Gastroesophageal sphincter (tissue), 4 donors: Measurements from ENCODE around the gene N4BP2L1. TPM values are rescaled to one million over a fixed set of nuclear protein-coding genes. Genes with fewer than 3 reads are reported as not detected.

Source experiments
- ATAC-seq: fragments of 150-250 bp; one replicate; pipeline ENCODE4 v1.9.1; 2016; ENCODE audit warnings: mild to moderate bottlenecking, moderate library complexity
- H3K27ac ChIP-seq, 4 donors: fragments of 200-600 bp; sonication (generic) in 3 of 4; 1 replicate in 3 of 4; 2 replicates in 1 of 4; pipeline ENCODE4 v1.5.1; 2016 to 2019
- H3K27me3 ChIP-seq: fragments of 200-600 bp; sonication (generic); one replicate; pipeline ENCODE4 v1.5.1; 2019
- H3K36me3 ChIP-seq, 2 donors: fragments of 200-600 bp; sonication (generic); one replicate each; pipeline ENCODE4 v1.5.1; 2019; ENCODE audit warnings: control low read depth in 1 of 2
- H3K4me1 ChIP-seq, 3 donors: fragments of 200-600 bp; sonication (generic); 1 replicate in 2 of 3; 2 replicates in 1 of 3; pipeline ENCODE4 v1.5.1; 2016 to 2019; ENCODE audit warnings: control low read depth in 2 of 3
- H3K4me3 ChIP-seq, 2 donors: fragments of 200-600 bp; sonication (generic); one replicate each; pipeline ENCODE4 v1.5.1; 2019; ENCODE audit warnings: mild to moderate bottlenecking in 1 of 2, moderate library complexity in 1 of 2
- H3K9me3 ChIP-seq, 3 donors: fragments of 200-600 bp; sonication (generic); one replicate each; pipeline ENCODE4 v1.5.1; 2017 to 2019; ENCODE audit warnings: control low read depth in 2 of 3
- CTCF ChIP-seq, 4 experiments: fragments of 200-600 bp in 2 of 4; fragments of 450-650 bp in 2 of 4; sonication (generic) in 1 of 4; IDR thresholded peaks; one replicate each; pipeline ENCODE4 v1.5.1; 2017 to 2019; ENCODE audit warnings: antibody characterized with exemption in 4 of 4, mild to moderate bottlenecking in 2 of 4, moderate library complexity in 2 of 4
- EP300 ChIP-seq: sonication (generic); formaldehyde crosslinking; IDR thresholded peaks from one replicate; pipeline ENCODE4 v1.6.1; 2017; ENCODE audit warnings: antibody characterized with exemption, mild to moderate bottlenecking
- POLR2A ChIP-seq, 2 donors: fragments of 450-650 bp; IDR thresholded peaks; one replicate each; pipeline ENCODE4 v1.6.1; 2017; ENCODE audit warnings: antibody characterized with exemption in 2 of 2, mild to moderate bottlenecking in 2 of 2, moderate library complexity in 1 of 2
- POLR2AphosphoS5 ChIP-seq: sonication (generic); formaldehyde crosslinking; IDR thresholded peaks from one replicate; pipeline ENCODE4 v1.6.1; 2017; ENCODE audit warnings: antibody characterized with exemption
- WGBS, 2 donors: methylation state at CpG; one replicate each; pipeline ENCODE4 v1.1.5; 2018; ENCODE audit warnings: low coverage in 1 of 2; 5-methylcytosine and 5-hydroxymethylcytosine counted together
- total RNA-seq, 4 donors: library from RNA; depleted of rRNA; stranded (reverse); fragments of >200 nt; gene quantifications; one replicate each; pipeline ENCODE4 v1.1.0, GENCODE V29; 2016

N4BP2L1 gene
- total RNA-seq, 4 donors from 2014 or later: 7.2 to 31.0 (median 22.5) TPM

DNA sequence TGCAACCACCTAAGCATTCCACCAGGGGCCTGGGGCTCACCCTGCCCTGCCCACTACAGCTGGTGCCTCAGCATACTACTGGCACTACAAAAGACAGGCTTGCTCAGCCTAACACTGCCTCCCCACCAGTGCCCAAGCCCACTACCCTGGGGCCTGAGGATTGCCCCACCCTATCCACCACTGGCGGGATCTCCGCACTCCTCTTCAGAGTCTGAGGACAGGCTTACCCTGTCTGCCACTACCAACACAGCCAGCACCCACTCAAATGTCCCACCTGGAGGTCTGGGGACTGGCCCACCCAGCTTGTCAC lies 27.6 kb upstream of the N4BP2L1 start:
- no peak for ATAC-seq
- H3K27me3 ChIP-seq: no peaks in the 10 kb centered on the region
- peaks cover 0 to 73% of the 10 kb centered on the region in 2 donors for H3K36me3 ChIP-seq
- 100% methylated on average over 2 of the region's 2 CpGs; no CpG with 5 or more reads in 1 of the 2 donors for WGBS, 2 donors
- H3K27ac ChIP-seq: no peak overlapping the region
- H3K4me1 ChIP-seq: no peaks in the 10 kb centered on the region
- no peak overlapping the region for H3K4me3 ChIP-seq
- peaks cover 0 to 29% (median 0%) of the 10 kb centered on the region in 3 donors for H3K9me3 ChIP-seq
- no peak for TF ChIP-seq POLR2A (IDR thresholded peaks at IDR 0.05)
- TF ChIP-seq POLR2AphosphoS5: no peak
- no peak for TF ChIP-seq EP300
- no peak for TF ChIP-seq CTCF (IDR thresholded peaks at IDR 0.05)

DNA sequence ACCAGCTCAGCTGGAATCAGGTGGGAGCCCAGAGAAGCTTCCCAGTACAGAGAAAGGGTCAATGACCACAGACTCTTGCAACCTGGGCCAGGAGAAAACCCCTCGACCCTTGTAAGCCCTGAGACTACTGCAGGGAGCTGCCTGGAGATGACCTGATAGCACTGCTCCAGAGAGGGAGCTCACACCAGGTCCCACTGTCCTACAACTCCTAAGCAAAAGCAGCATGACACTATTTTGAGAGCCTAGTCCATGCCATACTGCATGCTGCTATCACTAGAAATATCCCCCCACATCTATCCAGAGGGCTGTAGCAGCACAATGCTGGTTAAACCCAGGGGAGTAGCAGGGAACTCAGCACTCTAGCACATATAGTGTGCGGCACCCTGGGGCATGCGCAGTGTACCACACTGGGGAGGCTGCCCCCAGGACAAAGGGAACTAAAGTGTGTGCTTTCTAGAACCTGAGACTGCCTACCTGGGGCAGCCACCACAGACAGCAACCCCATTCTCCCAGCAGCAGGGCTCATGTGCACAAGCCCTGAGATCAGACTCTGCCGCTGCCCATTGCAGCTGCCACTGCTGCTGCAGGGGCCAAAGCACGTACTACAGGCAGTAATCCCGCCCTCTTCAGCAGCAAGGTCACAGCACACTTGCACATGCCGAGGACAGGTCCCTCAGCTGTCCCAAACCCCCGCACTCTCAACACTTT lies 27.1 kb upstream of the N4BP2L1 start:
- 57 to 90% methylated on average over 1 to 2 of the region's 8 CpGs for WGBS, 2 donors
- Histone ChIP-seq H3K9me3 (peaks cover 0 to 29% (median 0%) of the 10 kb centered on the region in 3 donors), H3K4me3 (no peak overlapping the region), H3K4me1 (no peaks in the 10 kb centered on the region), H3K27ac (no peak overlapping the region), H3K27me3 (no peaks in the 10 kb centered on the region), H3K36me3 (peaks cover 0 to 71% of the 10 kb centered on the region in 2 donors)
- no peak for ATAC-seq
- TF ChIP-seq POLR2A (IDR thresholded peaks at IDR 0.05) (no peak), CTCF (IDR thresholded peaks at IDR 0.05) (no peak), POLR2AphosphoS5 (no peak), EP300 (no peak)

GRCh38 chr13:32453981-32454380 lies 26.1 kb upstream of the N4BP2L1 start:
- Histone ChIP-seq H3K36me3 (peaks cover 0 to 70% of the 10 kb centered on the region in 2 donors), H3K9me3 (peaks cover 0 to 29% (median 0%) of the 10 kb centered on the region in 3 donors), H3K27ac (no peak overlapping the region), H3K4me3 (no peak overlapping the region), H3K27me3 (no peaks in the 10 kb centered on the region), H3K4me1 (no peaks in the 10 kb centered on the region)
- ATAC-seq: no peak
- TF ChIP-seq CTCF (IDR thresholded peaks at IDR 0.05) (no peak), POLR2AphosphoS5 (no peak), POLR2A (IDR thresholded peaks at IDR 0.05) (no peak), EP300 (no peak)
- 56% methylated on average over 1 of the region's 1 CpG; no CpG with 5 or more reads in 1 of the 2 donors for WGBS, 2 donors

GRCh38 chr13:32448972-32449371 lies 21.0 kb upstream of the N4BP2L1 start:
- no peak for TF ChIP-seq EP300
- TF ChIP-seq CTCF (IDR thresholded peaks at IDR 0.05): no peak
- no peak for TF ChIP-seq POLR2A (IDR thresholded peaks at IDR 0.05)
- TF ChIP-seq POLR2AphosphoS5: no peak
- no peak for ATAC-seq
- Histone ChIP-seq H3K9me3 (peaks cover 0 to 9% (median 0%) of the 10 kb centered on the region in 3 donors), H3K27me3 (no peaks in the 10 kb centered on the region), H3K4me3 (no peak overlapping the region), H3K4me1 (no peaks in the 10 kb centered on the region), H3K27ac (no peak overlapping the region), H3K36me3 (peaks cover 0 to 41% of the 10 kb centered on the region in 2 donors)
- WGBS, 2 donors: 54 to 67% methylated on average over 1 of the region's 1 CpG

DNA sequence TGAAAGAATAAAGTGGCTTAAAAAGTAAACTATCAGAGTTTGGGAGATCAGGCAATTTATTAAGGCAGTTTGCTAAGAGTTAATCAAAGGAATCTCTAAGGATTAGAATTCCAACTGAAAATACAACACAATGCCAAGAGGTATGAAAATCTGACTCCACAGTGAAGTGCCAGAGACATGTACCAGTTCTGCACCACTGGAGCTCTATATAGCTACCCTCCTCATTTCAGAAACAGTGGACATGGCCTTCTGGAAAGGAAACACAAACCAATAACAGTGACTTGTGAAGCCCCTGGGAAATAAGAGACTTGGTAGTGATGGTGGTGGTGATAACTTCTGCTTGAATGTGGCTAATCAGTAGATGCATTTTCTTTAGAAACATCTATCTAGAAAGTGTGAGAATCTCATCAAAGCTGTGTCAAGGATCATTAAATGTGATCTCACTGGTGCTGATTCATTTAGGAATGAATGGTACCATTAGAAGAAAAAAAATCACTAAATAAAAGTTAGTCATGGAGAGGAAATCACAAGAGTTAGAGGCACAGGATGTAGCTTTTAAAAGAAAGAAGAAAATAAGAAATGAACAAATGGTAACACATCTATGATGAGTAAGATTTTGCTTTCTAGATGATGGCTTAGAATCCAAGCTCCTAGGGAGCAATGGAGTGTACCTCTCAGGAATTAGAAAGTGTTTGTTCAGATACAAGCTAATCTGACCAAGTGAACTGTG lies 20.1 kb upstream of the N4BP2L1 start:
- no peaks in the 10 kb centered on the region for H3K27me3 ChIP-seq
- no peak overlapping the region for H3K27ac ChIP-seq
- no peak overlapping the region for H3K4me3 ChIP-seq
- no peaks in the 10 kb centered on the region for H3K4me1 ChIP-seq
- ATAC-seq: no peak
- peaks cover 0 to 34% of the 10 kb centered on the region in 2 donors for H3K36me3 ChIP-seq
- H3K9me3 ChIP-seq: peaks cover 0 to 9% (median 0%) of the 10 kb centered on the region in 3 donors
- TF ChIP-seq POLR2AphosphoS5: no peak
- TF ChIP-seq CTCF (IDR thresholded peaks at IDR 0.05): no peak
- no peak for TF ChIP-seq EP300
- no peak for TF ChIP-seq POLR2A (IDR thresholded peaks at IDR 0.05)
